HepG2 (cell line): ENCODE measurements around the gene TBCE. TPM values are rescaled to one million over a fixed set of nuclear protein-coding genes. Genes with fewer than 3 reads are reported as not detected.

ENCODE experiments used
- ATAC-seq: fragments of 200-7000 bp; cut with Tn5 transposase; 3 replicates; pipeline ENCODE4 v1.9.1; 2020; ENCODE audit warnings: mild to moderate bottlenecking, moderate library complexity
- BruUV-seq: library from RNA; stranded (reverse); fragments of 400-500 nt; replicated peaks from 2 replicates; lab custom pipeline; 2021; lab: Mats Ljungman, UMichigan
- CTCF ChIA-PET: fragments of 300-600 bp; formaldehyde crosslinking; extraction: SDS; loops from one replicate; lab custom pipeline; 2021; ENCODE audit warnings: low total read pairs, inconsistent platforms, low intra/inter-chr PET ratio; lab: Yijun Ruan, JAX
- POLR2A ChIA-PET: fragments of 350-600 bp; sonication (Branson Sonifier 250); formaldehyde crosslinking; loops from one replicate; lab custom pipeline; 2020; ENCODE audit warnings: antibody characterized with exemption, inconsistent platforms; lab: Yijun Ruan, JAX
- DNase-seq: peaks from one replicate; pipeline ENCODE4 v3.0.0-alpha.2; 2015; ENCODE audit warnings: low spot score
- FAIRE-seq: peaks from 3 replicates; lab custom pipeline; 2011; peaks lifted over from hg19 to GRCh38; lab: Jason Lieb, UNC
- H2AFZ ChIP-seq: one replicate; pipeline ENCODE4 v1.6.1; 2011; ENCODE audit warnings: low read length, inconsistent platforms
- H3K27ac ChIP-seq: fragments of 300-600 bp; 3 replicates; pipeline ENCODE4 v1.8.0; 2011; ENCODE audit warnings: mixed run types, mild to moderate bottlenecking, mixed read lengths, low read length, inconsistent platforms; ENCODE audit not compliant: insufficient read depth; ENCODE audit errors: extremely low read length
- H3K27me3 ChIP-seq, 2 experiments: fragments of 200-600 bp in 1 of 2; 2 replicates in 1 of 2; 3 replicates in 1 of 2; pipeline versions ENCODE4 v1.6.0 to v1.8.0; 2011; ENCODE audit warnings: low read length in 2 of 2, mild to moderate bottlenecking in 2 of 2, moderate library complexity in 2 of 2, inconsistent platforms in 1 of 2; ENCODE audit not compliant: insufficient read depth in 2 of 2, control insufficient read depth in 1 of 2
- H3K36me3 ChIP-seq, 2 experiments: fragments of 200-600 bp in 1 of 2; replicated peaks in 1 of 2; 2 replicates in 1 of 2; 3 replicates in 1 of 2; pipeline versions ENCODE4 v1.5.1 to v1.8.0; 2011; ENCODE audit warnings: low read length in 2 of 2, inconsistent platforms in 1 of 2; ENCODE audit not compliant: insufficient read depth in 2 of 2, control insufficient read depth in 1 of 2
- H3K4me1 ChIP-seq: 2 replicates; pipeline ENCODE4 v1.5.1; 2012; ENCODE audit warnings: low read length, inconsistent platforms; ENCODE audit not compliant: insufficient read depth
- H3K4me2 ChIP-seq: 2 replicates; pipeline ENCODE4 v1.6.0; 2011; ENCODE audit warnings: low read depth, low read length, inconsistent platforms
- H3K4me3 ChIP-seq, 3 experiments: fragments of 200-600 bp in 1 of 3; sonication (generic), shearing (Covaris generic) in 1 of 3; replicated peaks in 1 of 3; 2 replicates each; pipeline ENCODE4 v1.5.1; 2011 to 2016; ENCODE audit warnings: low read length in 3 of 3, inconsistent platforms in 2 of 3, low read depth in 2 of 3, mild to moderate bottlenecking in 2 of 3, control low read depth in 1 of 3, mixed read lengths in 1 of 3; ENCODE audit not compliant: insufficient read depth in 1 of 3
- H3K79me2 ChIP-seq: one replicate; pipeline ENCODE4 v1.6.1; 2011; ENCODE audit warnings: low read length, inconsistent platforms; ENCODE audit not compliant: insufficient read depth
- H3K9ac ChIP-seq: 2 replicates; pipeline ENCODE4 v1.6.0; 2011; ENCODE audit warnings: mild to moderate bottlenecking, low read depth, low read length, inconsistent platforms; ENCODE audit not compliant: insufficient read depth
- H3K9me3 ChIP-seq: 2 replicates; pipeline ENCODE4 v1.5.1; 2012; ENCODE audit warnings: mild to moderate bottlenecking, low read length
- H4K20me1 ChIP-seq: 2 replicates; pipeline ENCODE4 v1.6.0; 2011; ENCODE audit warnings: inconsistent platforms, mild to moderate bottlenecking, low read length, moderate library complexity; ENCODE audit not compliant: insufficient read depth
- MAZ ChIP-seq, 2 experiments: sonication (generic) in 1 of 2; formaldehyde crosslinking in 1 of 2; IDR thresholded peaks; 2 replicates each; pipeline versions ENCODE4 v1.5.0 to v1.6.1; 2012 to 2020; ENCODE audit warnings: low read depth in 2 of 2, mild to moderate bottlenecking in 2 of 2, borderline replicate concordance in 1 of 2, improper control_type of control experiment in 1 of 2, low read length in 1 of 2, missing genetic modification reagents in 1 of 2, moderate library complexity in 1 of 2
- ZNF260 ChIP-seq: sonication (generic); formaldehyde crosslinking; IDR thresholded peaks from 2 replicates; pipeline ENCODE4 v1.4.0; 2020; ENCODE audit warnings: missing genetic modification reagents, low read depth, mild to moderate bottlenecking, borderline replicate concordance
- ZNF746 ChIP-seq: sonication (generic); formaldehyde crosslinking; IDR thresholded peaks from 2 replicates; pipeline ENCODE4 v1.8.0; 2022; ENCODE audit warnings: mild to moderate bottlenecking, missing genetic modification reagents
- WGBS: methylation state at CpG from one replicate; pipeline ENCODE4 v1.1.6; 2017; ENCODE audit warnings: low lambda C conversion rate; 5-methylcytosine and 5-hydroxymethylcytosine counted together
- in situ Hi-C: cut with HindIII; loops from 2 replicates; pipeline ENCODE4 v1.10.0; 2017; ENCODE audit warnings: low pct_unique_long_range_greater_than_20kb; ENCODE audit not compliant: extremely low pct_ligation_motif_present
- intact Hi-C: fragments of 100-400 bp; cut with micrococcal nuclease; formaldehyde crosslinking; loops from one replicate; pipeline ENCODE4 v1.10.0; 2022; ENCODE audit not compliant: unreplicated experiment
- polyA plus RNA-seq, 8 experiments: library from polyadenylated mRNA; depleted of rRNA in 3 of 8; stranded (reverse) in 7 of 8; unstranded in 1 of 8; fragments of >200 nt; fragmentation: Illumina TruSeq in 4 of 8; extraction: Trizol in 4 of 8; gene quantifications; 2 replicates each; pipeline versions ENCODE4 v1.2.1 to v1.2.3, GENCODE V29; 2011 to 2016; ENCODE audit warnings: low read depth in 4 of 8, missing spikeins in 1 of 8, mixed read lengths in 1 of 8; ENCODE audit not compliant: insufficient read depth in 1 of 8
- total RNA-seq, 5 experiments: library from RNA; depleted of rRNA; stranded (reverse); fragments of >200 nt; fragmentation: Illumina TruSeq; extraction: Trizol; gene quantifications; 2 replicates each; pipeline ENCODE4 v1.2.3, GENCODE V29; 2016; ENCODE audit warnings: low read depth in 1 of 5
- TF ChIP-seq, protein P1 (sequence below): sonication (generic); formaldehyde crosslinking; conservative IDR thresholded peaks from 2 replicates; pipeline ENCODE4 v1.4.0; 2020; ENCODE audit warnings: mild to moderate bottlenecking, missing genetic modification reagents, moderate library complexity
- TF ChIP-seq, protein P2 (sequence below): sonication (generic); formaldehyde crosslinking; IDR thresholded peaks from 2 replicates; pipeline ENCODE4 v1.8.0; 2022; ENCODE audit warnings: mild to moderate bottlenecking, missing genetic modification reagents
- TF ChIP-seq, protein P3 (sequence below): sonication (generic); formaldehyde crosslinking; IDR thresholded peaks from 2 replicates; pipeline ENCODE4 v1.9.0; 2021; ENCODE audit warnings: missing genetic modification reagents, borderline replicate concordance

TBCE gene
- total and polyA plus RNA-seq, 2 of the 13 experiments (the other 11 are each of a cell fraction or from before 2014, with no cell fraction given) = 25.6 to 31.1 TPM

DNA sequence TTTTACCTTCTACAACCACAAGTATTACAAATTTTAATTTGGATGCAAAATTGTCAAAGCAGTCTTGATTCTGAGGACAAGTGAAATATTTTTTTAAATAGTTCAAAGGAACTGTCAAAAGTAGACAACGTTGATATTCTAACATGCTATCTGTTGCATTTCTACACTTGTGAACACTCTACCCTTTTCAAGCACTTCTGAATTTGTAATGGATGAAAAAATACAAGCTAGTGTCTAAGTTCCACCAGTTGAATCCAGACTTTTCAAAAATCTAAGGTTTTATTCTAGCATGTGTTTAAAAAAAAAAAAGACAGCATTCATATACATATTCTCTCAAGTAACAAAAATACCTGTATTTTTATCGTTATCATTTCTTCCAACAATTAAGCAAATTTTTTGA is 41.4 kb upstream of the TBCE start:
- no peak for FAIRE-seq

More for the DNA sequence above, 41.4 kb upstream of the TBCE start:
- H3K36me3 ChIP-seq = no peaks in the 10 kb centered on the region; a peak in 3 of 5 replicates
- no peak overlapping the region for H3K27ac ChIP-seq
- DNase-seq = no peak
- in situ Hi-C loops = loop anchor here (10.0 kb wide), 1 partner anchor 71 kb away; no protein-coding TSS in a partner anchor
- H3K9me3 ChIP-seq = no peaks in the 10 kb centered on the region
- no TSS peak for BruUV-seq
- TF ChIP-seq MAZ (IDR thresholded peaks at IDR 0.05; ENCODE audit: borderline replicate concordance, low read depth, low read length) (no peak), MAZ (CRISPR knock-in tag; IDR thresholded peaks at IDR 0.05; ENCODE audit: low read depth) (no peak), ZNF746 (no peak), ZNF260 (CRISPR knock-in tag) (no peak)
- TF ChIP-seq, protein P1, sequence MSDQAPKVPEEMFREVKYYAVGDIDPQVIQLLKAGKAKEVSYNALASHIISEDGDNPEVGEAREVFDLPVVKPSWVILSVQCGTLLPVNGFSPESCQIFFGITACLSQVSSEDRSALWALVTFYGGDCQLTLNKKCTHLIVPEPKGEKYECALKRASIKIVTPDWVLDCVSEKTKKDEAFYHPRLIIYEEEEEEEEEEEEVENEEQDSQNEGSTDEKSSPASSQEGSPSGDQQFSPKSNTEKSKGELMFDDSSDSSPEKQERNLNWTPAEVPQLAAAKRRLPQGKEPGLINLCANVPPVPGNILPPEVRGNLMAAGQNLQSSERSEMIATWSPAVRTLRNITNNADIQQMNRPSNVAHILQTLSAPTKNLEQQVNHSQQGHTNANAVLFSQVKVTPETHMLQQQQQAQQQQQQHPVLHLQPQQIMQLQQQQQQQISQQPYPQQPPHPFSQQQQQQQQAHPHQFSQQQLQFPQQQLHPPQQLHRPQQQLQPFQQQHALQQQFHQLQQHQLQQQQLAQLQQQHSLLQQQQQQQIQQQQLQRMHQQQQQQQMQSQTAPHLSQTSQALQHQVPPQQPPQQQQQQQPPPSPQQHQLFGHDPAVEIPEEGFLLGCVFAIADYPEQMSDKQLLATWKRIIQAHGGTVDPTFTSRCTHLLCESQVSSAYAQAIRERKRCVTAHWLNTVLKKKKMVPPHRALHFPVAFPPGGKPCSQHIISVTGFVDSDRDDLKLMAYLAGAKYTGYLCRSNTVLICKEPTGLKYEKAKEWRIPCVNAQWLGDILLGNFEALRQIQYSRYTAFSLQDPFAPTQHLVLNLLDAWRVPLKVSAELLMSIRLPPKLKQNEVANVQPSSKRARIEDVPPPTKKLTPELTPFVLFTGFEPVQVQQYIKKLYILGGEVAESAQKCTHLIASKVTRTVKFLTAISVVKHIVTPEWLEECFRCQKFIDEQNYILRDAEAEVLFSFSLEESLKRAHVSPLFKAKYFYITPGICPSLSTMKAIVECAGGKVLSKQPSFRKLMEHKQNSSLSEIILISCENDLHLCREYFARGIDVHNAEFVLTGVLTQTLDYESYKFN (CRISPR knock-in tag) = no peak
- TF ChIP-seq, protein P2, sequence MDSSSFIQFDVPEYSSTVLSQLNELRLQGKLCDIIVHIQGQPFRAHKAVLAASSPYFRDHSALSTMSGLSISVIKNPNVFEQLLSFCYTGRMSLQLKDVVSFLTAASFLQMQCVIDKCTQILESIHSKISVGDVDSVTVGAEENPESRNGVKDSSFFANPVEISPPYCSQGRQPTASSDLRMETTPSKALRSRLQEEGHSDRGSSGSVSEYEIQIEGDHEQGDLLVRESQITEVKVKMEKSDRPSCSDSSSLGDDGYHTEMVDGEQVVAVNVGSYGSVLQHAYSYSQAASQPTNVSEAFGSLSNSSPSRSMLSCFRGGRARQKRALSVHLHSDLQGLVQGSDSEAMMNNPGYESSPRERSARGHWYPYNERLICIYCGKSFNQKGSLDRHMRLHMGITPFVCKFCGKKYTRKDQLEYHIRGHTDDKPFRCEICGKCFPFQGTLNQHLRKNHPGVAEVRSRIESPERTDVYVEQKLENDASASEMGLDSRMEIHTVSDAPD (CRISPR knock-in tag) = no peak
- TF ChIP-seq, protein P3, sequence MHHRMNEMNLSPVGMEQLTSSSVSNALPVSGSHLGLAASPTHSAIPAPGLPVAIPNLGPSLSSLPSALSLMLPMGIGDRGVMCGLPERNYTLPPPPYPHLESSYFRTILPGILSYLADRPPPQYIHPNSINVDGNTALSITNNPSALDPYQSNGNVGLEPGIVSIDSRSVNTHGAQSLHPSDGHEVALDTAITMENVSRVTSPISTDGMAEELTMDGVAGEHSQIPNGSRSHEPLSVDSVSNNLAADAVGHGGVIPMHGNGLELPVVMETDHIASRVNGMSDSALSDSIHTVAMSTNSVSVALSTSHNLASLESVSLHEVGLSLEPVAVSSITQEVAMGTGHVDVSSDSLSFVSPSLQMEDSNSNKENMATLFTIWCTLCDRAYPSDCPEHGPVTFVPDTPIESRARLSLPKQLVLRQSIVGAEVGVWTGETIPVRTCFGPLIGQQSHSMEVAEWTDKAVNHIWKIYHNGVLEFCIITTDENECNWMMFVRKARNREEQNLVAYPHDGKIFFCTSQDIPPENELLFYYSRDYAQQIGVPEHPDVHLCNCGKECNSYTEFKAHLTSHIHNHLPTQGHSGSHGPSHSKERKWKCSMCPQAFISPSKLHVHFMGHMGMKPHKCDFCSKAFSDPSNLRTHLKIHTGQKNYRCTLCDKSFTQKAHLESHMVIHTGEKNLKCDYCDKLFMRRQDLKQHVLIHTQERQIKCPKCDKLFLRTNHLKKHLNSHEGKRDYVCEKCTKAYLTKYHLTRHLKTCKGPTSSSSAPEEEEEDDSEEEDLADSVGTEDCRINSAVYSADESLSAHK (CRISPR knock-in tag) = no peak
- TF ChIP-seq, all 625 proteins: peak for 0
- WGBS = 6% methylated on average over 2 of the region's 2 CpGs
- Histone ChIP-seq H3K4me1 (peaks cover 52% of the 10 kb centered on the region), H3K27me3 (no peaks in the 10 kb centered on the region; a peak in 1 of 5 replicates), H3K4me2 (peak overlapping the region; percentile 82), H4K20me1 (peaks cover 41% of the 10 kb centered on the region), H3K79me2 (peaks cover 90% of the 10 kb centered on the region), H2AFZ (no peak overlapping the region), H3K9ac (peak overlapping the region; percentile 93), H3K4me3 (peak overlapping the region; percentile 78 to 92 (median 86))
- POLR2A ChIA-PET = interaction anchor here (1.7 kb wide), 1 partner anchor 83 kb away, joined by 5 read pairs; no protein-coding TSS in a partner anchor
- CTCF ChIA-PET = no interaction called here
- no peak for ATAC-seq
- intact Hi-C loops = no loop called here
